ENCODE data around the gene OR52E1. TPM values are rescaled to one million over a fixed set of nuclear protein-coding genes. Genes with fewer than 3 reads are reported as not detected.
"Not testable (repeated sequence)": the region's sequence is repeated elsewhere in the genome, so short reads cannot be mapped to it uniquely, and the experiment has no call there.

The OR52E1 gene
- not detected for total RNA-seq

- no peaks in the 10 kb centered on the region for H3K36me3 Mint-ChIP-seq (ENCODE audit: low read depth)
- H3K4me1 Mint-ChIP-seq (ENCODE audit: low read depth): no peaks in the 10 kb centered on the region
- intact Hi-C loops (cut with micrococcal nuclease): no loop called here
These were observed at the start of gene OR52E1 for GRCh38 chr11:5069272-5069671. Gene OR52E1 (plus strand): TSS chr11:5069572.

GRCh38 chr11:5021996-5022395 lies 47.4 kb upstream of the OR52E1 start:
- Mint-ChIP-seq H3K27me3 (ENCODE audit: low read depth) (peaks cover 4% of the 10 kb centered on the region), H3K27ac (no peak overlapping the region), H3K4me1 (ENCODE audit: low read depth) (no peaks in the 10 kb centered on the region), H3K36me3 (ENCODE audit: low read depth) (no peaks in the 10 kb centered on the region), H3K9me3 (peaks cover 12% of the 10 kb centered on the region), H3K4me3 (no peak overlapping the region)
- DNase-seq: no peak
- CTCF ChIA-PET: no interaction called here
- intact Hi-C loops (cut with micrococcal nuclease): no loop called here

More at GRCh38 chr11:5069272-5069671, at the start of gene OR52E1:
- no peak for DNase-seq
- CTCF ChIA-PET: no interaction called here
- Mint-ChIP-seq H3K4me3 (no peak within 1 kb of the TSS), H3K9me3 (no peaks in the 10 kb centered on the region), H3K27me3 (ENCODE audit: low read depth) (peaks cover 6% of the 10 kb centered on the region), H3K27ac (no peak within 1 kb of the TSS)

- H3K4me1 Mint-ChIP-seq (ENCODE audit: low read depth): no peaks in the 10 kb centered on the region
- no peaks in the 10 kb centered on the region for H3K9me3 Mint-ChIP-seq
- intact Hi-C loops (cut with micrococcal nuclease): no loop called here
- no peak overlapping the region for H3K4me3 Mint-ChIP-seq
- no peaks in the 10 kb centered on the region for H3K27me3 Mint-ChIP-seq (ENCODE audit: low read depth)
- CTCF ChIA-PET: no interaction called here
- no peaks in the 10 kb centered on the region for H3K36me3 Mint-ChIP-seq (ENCODE audit: low read depth)
- no peak overlapping the region for H3K27ac Mint-ChIP-seq
- no peak for DNase-seq
These were observed 32.7 kb upstream of the OR52E1 start for GRCh38 chr11:5036669-5037068.

GRCh38 chr11:5037926-5038325 lies 31.4 kb upstream of the OR52E1 start:
- H3K27ac Mint-ChIP-seq: no peak overlapping the region
- no peaks in the 10 kb centered on the region for H3K36me3 Mint-ChIP-seq (ENCODE audit: low read depth)
- no peaks in the 10 kb centered on the region for H3K27me3 Mint-ChIP-seq (ENCODE audit: low read depth)

GRCh38 chr11:5038341-5038740 lies 31.0 kb upstream of the OR52E1 start:
- no peak overlapping the region for H3K4me3 Mint-ChIP-seq
- intact Hi-C loops (cut with micrococcal nuclease): no loop called here
- no peaks in the 10 kb centered on the region for H3K36me3 Mint-ChIP-seq (ENCODE audit: low read depth)
- no peaks in the 10 kb centered on the region for H3K27me3 Mint-ChIP-seq (ENCODE audit: low read depth)
- CTCF ChIA-PET: interaction anchor here (0.7 kb wide), 1 partner anchor 9 kb away, joined by 3 read pairs; no protein-coding TSS in a partner anchor
- H3K4me1 Mint-ChIP-seq (ENCODE audit: low read depth): no peaks in the 10 kb centered on the region
- no peak overlapping the region for H3K27ac Mint-ChIP-seq
- H3K9me3 Mint-ChIP-seq: no peaks in the 10 kb centered on the region
- DNase-seq: no peak

More at GRCh38 chr11:5037926-5038325, 31.4 kb upstream of the OR52E1 start:
- Mint-ChIP-seq H3K4me1 (ENCODE audit: low read depth) (no peaks in the 10 kb centered on the region), H3K4me3 (no peak overlapping the region), H3K9me3 (no peaks in the 10 kb centered on the region)
- CTCF ChIA-PET: interaction anchor here (0.7 kb wide), 1 partner anchor 9 kb away, joined by 3 read pairs; no protein-coding TSS in a partner anchor
- no peak for DNase-seq
- intact Hi-C loops (cut with micrococcal nuclease): no loop called here

- no peak overlapping the region for H3K4me3 Mint-ChIP-seq
- no peaks in the 10 kb centered on the region for H3K4me1 Mint-ChIP-seq (ENCODE audit: low read depth)
- DNase-seq: no peak
- H3K27me3 Mint-ChIP-seq (ENCODE audit: low read depth): no peaks in the 10 kb centered on the region
- no peaks in the 10 kb centered on the region for H3K36me3 Mint-ChIP-seq (ENCODE audit: low read depth)
- H3K27ac Mint-ChIP-seq: no peak overlapping the region
- no peaks in the 10 kb centered on the region for H3K9me3 Mint-ChIP-seq
- intact Hi-C loops (cut with micrococcal nuclease): no loop called here
- CTCF ChIA-PET: interaction anchor here (0.6 kb wide), 1 partner anchor 117 kb away, joined by 4 read pairs; no protein-coding TSS in a partner anchor
These were observed 28.5 kb upstream of the OR52E1 start for GRCh38 chr11:5040876-5041275.

GRCh38 chr11:5042091-5042490 lies 27.3 kb upstream of the OR52E1 start:
- intact Hi-C loops (cut with micrococcal nuclease): no loop called here
- Mint-ChIP-seq H3K9me3 (no peaks in the 10 kb centered on the region), H3K27me3 (ENCODE audit: low read depth) (peaks cover 1% of the 10 kb centered on the region), H3K27ac (no peak overlapping the region), H3K4me3 (no peak overlapping the region), H3K4me1 (ENCODE audit: low read depth) (no peaks in the 10 kb centered on the region), H3K36me3 (ENCODE audit: low read depth) (no peaks in the 10 kb centered on the region)
- CTCF ChIA-PET: no interaction called here
- no peak for DNase-seq

GRCh38 chr11:5043380-5043779 lies 26.0 kb upstream of the OR52E1 start:
- H3K27me3 Mint-ChIP-seq (ENCODE audit: low read depth): peaks cover 2% of the 10 kb centered on the region
- H3K4me3 Mint-ChIP-seq: no peak overlapping the region
- intact Hi-C loops (cut with micrococcal nuclease): no loop called here
- no peak for DNase-seq
- H3K36me3 Mint-ChIP-seq (ENCODE audit: low read depth): no peaks in the 10 kb centered on the region
- no peak overlapping the region for H3K27ac Mint-ChIP-seq
- H3K4me1 Mint-ChIP-seq (ENCODE audit: low read depth): no peaks in the 10 kb centered on the region
- no peaks in the 10 kb centered on the region for H3K9me3 Mint-ChIP-seq
- CTCF ChIA-PET: no interaction called here

- Mint-ChIP-seq H3K9me3 (no peaks in the 10 kb centered on the region), H3K36me3 (ENCODE audit: low read depth) (no peaks in the 10 kb centered on the region), H3K27me3 (ENCODE audit: low read depth) (peaks cover 2% of the 10 kb centered on the region), H3K4me3 (no peak within 1 kb of the TSS), H3K27ac (no peak within 1 kb of the TSS), H3K4me1 (ENCODE audit: low read depth) (no peaks in the 10 kb centered on the region)
- CTCF ChIA-PET: no interaction called here
- DNase-seq: no peak
- intact Hi-C loops (cut with micrococcal nuclease): no loop called here
These were observed 23.1 kb upstream of the OR52E1 start, which contains the start of gene OR52J3 for GRCh38 chr11:5046226-5046625. Gene OR52J3 (plus strand): TSS chr11:5046526. CDS start chr11:5046526, 0 bp downstream.

GRCh38 chr11:5046754-5047330 lies 22.5 kb upstream of the OR52E1 start:
- no peak for DNase-seq
- Mint-ChIP-seq H3K9me3 (no peaks in the 10 kb centered on the region), H3K36me3 (ENCODE audit: low read depth) (no peaks in the 10 kb centered on the region), H3K4me1 (ENCODE audit: low read depth) (no peaks in the 10 kb centered on the region), H3K27me3 (ENCODE audit: low read depth) (peaks cover 2% of the 10 kb centered on the region), H3K4me3 (no peak overlapping the region), H3K27ac (no peak overlapping the region)
- CTCF ChIA-PET: interaction anchor here (0.6 kb wide), 1 partner anchor 8 kb away, joined by 3 read pairs; no protein-coding TSS in a partner anchor
- intact Hi-C loops (cut with micrococcal nuclease): no loop called here

GRCh38 chr11:5058679-5059078 lies 10.7 kb upstream of the OR52E1 start:
- H3K27ac Mint-ChIP-seq; H3K4me3 Mint-ChIP-seq; DNase-seq; CTCF ChIA-PET; H3K36me3 Mint-ChIP-seq (ENCODE audit: low read depth); H3K9me3 Mint-ChIP-seq; H3K4me1 Mint-ChIP-seq (ENCODE audit: low read depth); intact Hi-C loops (cut with micrococcal nuclease); H3K27me3 Mint-ChIP-seq (ENCODE audit: low read depth): not testable (repeated sequence)

- H3K27me3 Mint-ChIP-seq (ENCODE audit: low read depth): peaks cover 6% of the 10 kb centered on the region
- H3K4me3 Mint-ChIP-seq: no peak within 1 kb of the TSS
- no peaks in the 10 kb centered on the region for H3K4me1 Mint-ChIP-seq (ENCODE audit: low read depth)
- intact Hi-C loops (cut with micrococcal nuclease): no loop called here
- no peaks in the 10 kb centered on the region for H3K36me3 Mint-ChIP-seq (ENCODE audit: low read depth)
- H3K27ac Mint-ChIP-seq: no peak within 1 kb of the TSS
- no peaks in the 10 kb centered on the region for H3K9me3 Mint-ChIP-seq
- DNase-seq: no peak
- CTCF ChIA-PET: no interaction called here
These were observed 10.0 kb upstream of the OR52E1 start, which contains the start of gene OR52E2 for GRCh38 chr11:5059391-5059790. Gene OR52E2 (minus strand): TSS chr11:5059627. CDS start chr11:5059627, 0 bp downstream.

GRCh38 chr11:5065027-5065426 lies 4.3 kb upstream of the OR52E1 start:
- intact Hi-C loops (cut with micrococcal nuclease): no loop called here
- Mint-ChIP-seq H3K4me3 (no peak overlapping the region), H3K27me3 (ENCODE audit: low read depth) (peaks cover 7% of the 10 kb centered on the region), H3K9me3 (no peaks in the 10 kb centered on the region), H3K4me1 (ENCODE audit: low read depth) (no peaks in the 10 kb centered on the region), H3K27ac (no peak overlapping the region), H3K36me3 (ENCODE audit: low read depth) (no peaks in the 10 kb centered on the region)
- DNase-seq: no peak
- CTCF ChIA-PET: no interaction called here
